Measurements from ENCODE around the gene ALPI.

DNA sequence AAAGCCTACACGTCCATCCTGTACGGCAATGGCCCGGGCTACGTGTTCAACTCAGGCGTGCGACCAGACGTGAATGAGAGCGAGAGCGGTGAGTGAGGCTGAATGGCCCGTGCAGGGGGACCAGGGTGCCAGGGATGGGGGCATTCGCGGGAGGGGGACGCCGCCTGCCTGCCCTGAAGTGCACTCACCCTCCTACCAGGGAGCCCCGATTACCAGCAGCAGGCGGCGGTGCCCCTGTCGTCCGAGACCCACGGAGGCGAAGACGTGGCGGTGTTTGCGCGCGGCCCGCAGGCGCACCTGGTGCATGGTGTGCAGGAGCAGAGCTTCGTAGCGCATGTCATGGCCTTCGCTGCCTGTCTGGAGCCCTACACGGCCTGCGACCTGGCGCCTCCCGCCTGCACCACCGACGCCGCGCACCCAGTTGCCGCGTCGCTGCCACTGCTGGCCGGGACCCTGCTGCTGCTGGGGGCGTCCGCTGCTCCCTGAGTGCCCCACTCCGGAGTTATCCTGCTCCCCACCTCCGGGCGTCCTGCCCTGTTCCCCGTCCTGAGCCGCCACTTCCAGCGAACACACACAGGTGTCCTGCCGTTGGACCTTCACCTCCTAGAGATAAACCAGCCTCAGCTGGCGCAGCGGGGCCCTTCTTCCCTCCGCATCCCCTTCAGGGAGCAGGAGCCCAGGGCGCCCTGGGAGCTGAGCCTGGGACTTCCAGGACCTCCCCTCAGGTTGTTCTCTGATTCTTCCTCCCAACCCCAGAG, 2.9 kb downstream of the ALPI start:
- TF ChIP-seq, protein P1, sequence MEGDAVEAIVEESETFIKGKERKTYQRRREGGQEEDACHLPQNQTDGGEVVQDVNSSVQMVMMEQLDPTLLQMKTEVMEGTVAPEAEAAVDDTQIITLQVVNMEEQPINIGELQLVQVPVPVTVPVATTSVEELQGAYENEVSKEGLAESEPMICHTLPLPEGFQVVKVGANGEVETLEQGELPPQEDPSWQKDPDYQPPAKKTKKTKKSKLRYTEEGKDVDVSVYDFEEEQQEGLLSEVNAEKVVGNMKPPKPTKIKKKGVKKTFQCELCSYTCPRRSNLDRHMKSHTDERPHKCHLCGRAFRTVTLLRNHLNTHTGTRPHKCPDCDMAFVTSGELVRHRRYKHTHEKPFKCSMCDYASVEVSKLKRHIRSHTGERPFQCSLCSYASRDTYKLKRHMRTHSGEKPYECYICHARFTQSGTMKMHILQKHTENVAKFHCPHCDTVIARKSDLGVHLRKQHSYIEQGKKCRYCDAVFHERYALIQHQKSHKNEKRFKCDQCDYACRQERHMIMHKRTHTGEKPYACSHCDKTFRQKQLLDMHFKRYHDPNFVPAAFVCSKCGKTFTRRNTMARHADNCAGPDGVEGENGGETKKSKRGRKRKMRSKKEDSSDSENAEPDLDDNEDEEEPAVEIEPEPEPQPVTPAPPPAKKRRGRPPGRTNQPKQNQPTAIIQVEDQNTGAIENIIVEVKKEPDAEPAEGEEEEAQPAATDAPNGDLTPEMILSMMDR (IDR thresholded peaks at IDR 0.05; ENCODE audit: low read depth, low read length) = no peak
- TF ChIP-seq EZH2phosphoT487 (IDR thresholded peaks at IDR 0.05; ENCODE audit: low read depth) = no peak
